Activated naive CD8-positive, alpha-beta T cell treated with anti-CD3 and anti-CD28 coated beads, Interleukin-2, amount 10 ng/mL, durations not matched to agents 7 days and 5 days (primary cell): ENCODE measurements around the gene FOXR1. TPM values are rescaled to one million over a fixed set of nuclear protein-coding genes. Genes with fewer than 3 reads are reported as not detected.

Source experiments
- ATAC-seq: fragments of 150-1000 bp; cut with Tn5 transposase; one replicate; pipeline ENCODE4 v1.10.0; 2021; ENCODE audit warnings: low read depth, moderate library complexity
- POLR2A ChIA-PET: fragments of 350-600 bp; sonication (Branson Sonifier 250); formaldehyde crosslinking; loops from one replicate; lab custom pipeline; 2021; ENCODE audit warnings: antibody characterized with exemption; lab: Charles Lee
- DNase-seq: peaks from one replicate; pipeline ENCODE4 v3.0.0; 2021
- H3K27ac Mint-ChIP-seq: one replicate; pipeline ENCODE4 v1.8.0; 2022; ENCODE audit warnings: mild to moderate bottlenecking, mixed read lengths
- H3K27me3 Mint-ChIP-seq: one replicate; pipeline ENCODE4 v1.8.0; 2022; ENCODE audit warnings: mild to moderate bottlenecking, moderate library complexity, mixed read lengths
- H3K36me3 Mint-ChIP-seq: one replicate; pipeline ENCODE4 v1.8.0; 2021; ENCODE audit warnings: mild to moderate bottlenecking, mixed read lengths
- H3K4me1 Mint-ChIP-seq: one replicate; pipeline ENCODE4 v1.8.0; 2021; ENCODE audit warnings: mixed read lengths
- H3K4me3 Mint-ChIP-seq: one replicate; pipeline ENCODE4 v1.8.0; 2022; ENCODE audit warnings: mild to moderate bottlenecking, moderate library complexity, mixed read lengths
- H3K9me3 Mint-ChIP-seq: one replicate; pipeline ENCODE4 v1.8.0; 2021; ENCODE audit warnings: mixed read lengths
- microRNA-seq: library from miRNA; unstranded; fragments of <30 nt; microRNA quantifications from one replicate; pipeline ENCODE4 v1.2.0, GENCODE V29; 2022
- total RNA-seq, 2 experiments: library from RNA; stranded (reverse); gene quantifications; one replicate each; pipeline ENCODE4 v1.2.3, GENCODE V29; 2021

FOXR1 gene
- total RNA-seq, 2 experiments from 2014 or later, result not detected

GRCh38 chr11:119027561-119028345 lies 56.2 kb downstream of the FOXR1 start:
- Mint-ChIP-seq H3K36me3 (peaks cover 20% of the 10 kb centered on the region), H3K27me3 (no peaks in the 10 kb centered on the region), H3K27ac (no peak overlapping the region), H3K4me3 (no peak overlapping the region), H3K9me3 (no peaks in the 10 kb centered on the region), H3K4me1 (peaks cover 34% of the 10 kb centered on the region)
- POLR2A ChIA-PET, result interaction anchor here (0.6 kb wide), 1 partner anchor 25 kb away, joined by 5 read pairs; no protein-coding TSS in a partner anchor
- DNase-seq, result no peak
- ATAC-seq, result no peak

- no peaks in the 10 kb centered on the region for H3K9me3 Mint-ChIP-seq
- ATAC-seq, result no peak
- peaks cover 15% of the 10 kb centered on the region for H3K36me3 Mint-ChIP-seq
- no peak overlapping the region for H3K4me3 Mint-ChIP-seq
- H3K27me3 Mint-ChIP-seq, result no peaks in the 10 kb centered on the region
- DNase-seq, result no peak
- no peak overlapping the region for H3K27ac Mint-ChIP-seq
- H3K4me1 Mint-ChIP-seq, result peaks cover 32% of the 10 kb centered on the region
- POLR2A ChIA-PET, result no interaction called here
Observed at GRCh38 chr11:119028346-119029068, 56.9 kb downstream of the FOXR1 start.

GRCh38 chr11:119029069-119029339 lies 57.4 kb downstream of the FOXR1 start:
- H3K4me1 Mint-ChIP-seq, result peaks cover 29% of the 10 kb centered on the region
- peak overlapping the region; percentile 79 for H3K4me3 Mint-ChIP-seq

GRCh38 chr11:119029340-119030028 lies 57.9 kb downstream of the FOXR1 start:
- no peaks in the 10 kb centered on the region for H3K27me3 Mint-ChIP-seq
- peak; percentile 1 for ATAC-seq
- POLR2A ChIA-PET, result interaction anchor here (0.5 to 2.5 kb wide), 8 partner anchors 12 to 425 kb away, joined by 3 to 23 read pairs (median 4); partner anchors contain the start of genes RPS25, TRAPPC4 and VPS11

More at GRCh38 chr11:119029069-119029339, 57.4 kb downstream of the FOXR1 start:
- Mint-ChIP-seq H3K9me3 (no peaks in the 10 kb centered on the region), H3K36me3 (peaks cover 14% of the 10 kb centered on the region), H3K27ac (peak overlapping the region; percentile 68), H3K27me3 (no peaks in the 10 kb centered on the region)
- DNase-seq (no peak), ATAC-seq (no peak)
- POLR2A ChIA-PET, result interaction anchor here (0.5 to 2.3 kb wide), 4 partner anchors 24 to 241 kb away, joined by 3 to 8 read pairs (median 4); partner anchors contain the start of gene VPS11

GRCh38 chr11:119030029-119030328 lies 58.4 kb downstream of the FOXR1 start:
- H3K27me3 Mint-ChIP-seq, result no peaks in the 10 kb centered on the region
- peaks cover 8% of the 10 kb centered on the region for H3K36me3 Mint-ChIP-seq
- no peaks in the 10 kb centered on the region for H3K9me3 Mint-ChIP-seq
- H3K4me3 Mint-ChIP-seq, result peak overlapping the region; percentile 79
- ATAC-seq, result peak; percentile 6
- DNase-seq, result no peak
- peaks cover 22% of the 10 kb centered on the region for H3K4me1 Mint-ChIP-seq
- H3K27ac Mint-ChIP-seq, result peak overlapping the region; percentile 68
- POLR2A ChIA-PET, result interaction anchor here (0.6 to 2.5 kb wide), 10 partner anchors 12 to 598 kb away, joined by 3 to 23 read pairs (median 4); partner anchors contain the start of genes CENATAC, RPS25, TRAPPC4 and VPS11

More at GRCh38 chr11:119029340-119030028, 57.9 kb downstream of the FOXR1 start:
- Mint-ChIP-seq H3K36me3 (peaks cover 11% of the 10 kb centered on the region), H3K4me1 (peaks cover 26% of the 10 kb centered on the region), H3K4me3 (peak overlapping the region; percentile 79), H3K27ac (peak overlapping the region; percentile 68), H3K9me3 (no peaks in the 10 kb centered on the region)
- DNase-seq, result no peak

GRCh38 chr11:119030329-119031047 lies 58.9 kb downstream of the FOXR1 start, which contains the start of gene SLC37A4:
Gene SLC37A4 (minus strand): TSS chr11:119030877.
- H3K4me1 Mint-ChIP-seq, result peaks cover 17% of the 10 kb centered on the region
- peaks cover 5% of the 10 kb centered on the region for H3K36me3 Mint-ChIP-seq
- H3K27ac Mint-ChIP-seq, result peak within 1 kb of the TSS; percentile 68
- POLR2A ChIA-PET, result interaction anchor here (0.6 to 2.5 kb wide), 12 partner anchors 10 to 599 kb away, joined by 3 to 23 read pairs (median 4); partner anchors contain the start of genes CENATAC, RPS25, TRAPPC4 and VPS11
- H3K9me3 Mint-ChIP-seq, result no peaks in the 10 kb centered on the region
- no peaks in the 10 kb centered on the region for H3K27me3 Mint-ChIP-seq
- peak within 1 kb of the TSS; percentile 79 for H3K4me3 Mint-ChIP-seq
- DNase-seq (peak; percentile 99), ATAC-seq (peak; percentile 92)

Small RNAs within 50 kb of the gene (microRNA-seq; reads per million reads assigned to microRNA genes)
- not detected for gene MIR3656

Other genes with a start within 250 kb of the FOXR1 start
- gene DDX6, start 180.6 kb upstream of the FOXR1 start, total RNA-seq, result 100 to 1,000 TPM; 193 to 212 TPM
- gene CXCR5, start 87.9 kb upstream of the FOXR1 start, total RNA-seq, result 1 to 10 TPM; 1.9 to 2.2 TPM
- 100 to 1,000 TPM; 116 to 128 TPM for gene BCL9L, start 45.8 kb upstream of the FOXR1 start, total RNA-seq
- gene UPK2, start 15.5 kb upstream of the FOXR1 start, total RNA-seq, result under 1 TPM in 1 of 2 experiments, not detected in 1; 0.44 TPM
- gene CENATAC, start 26.4 kb downstream of the FOXR1 start, total RNA-seq, result 10 to 100 TPM; 66.8 to 74.2 TPM
- gene RPS25, start 46.6 kb downstream of the FOXR1 start, total RNA-seq, result 1,000 to 10,000 TPM; 1,397 to 1,460 TPM
- gene TRAPPC4, start 47.0 kb downstream of the FOXR1 start, total RNA-seq, result 10 to 100 TPM; 80.5 to 84.4 TPM
- 10 to 100 TPM; 20.3 to 23.9 TPM for gene SLC37A4, start 59.1 kb downstream of the FOXR1 start, total RNA-seq
- 10 to 100 TPM; 76.5 to 83.1 TPM for gene HYOU1, start 85.4 kb downstream of the FOXR1 start, total RNA-seq
- gene VPS11, start 96.1 kb downstream of the FOXR1 start, total RNA-seq, result 10 to 100 TPM; 41.2 to 46.2 TPM
- 10 to 100 TPM; 18.0 to 18.8 TPM for gene HMBS, start 113.1 kb downstream of the FOXR1 start, total RNA-seq
- 10 to 100 TPM; 43.2 to 56.1 TPM for gene DPAGT1, start 130.1 kb downstream of the FOXR1 start, total RNA-seq
- gene C2CD2L, start 135.6 kb downstream of the FOXR1 start, total RNA-seq, result 10 to 100 TPM; 32.2 to 32.6 TPM
- 10 to 100 TPM; 52.4 to 52.6 TPM for gene HINFP, start 149.8 kb downstream of the FOXR1 start, total RNA-seq
- gene ABCG4, start 177.3 kb downstream of the FOXR1 start, total RNA-seq, result not detected
- 10 to 100 TPM; 20.7 to 25.2 TPM for gene NLRX1, start 197.0 kb downstream of the FOXR1 start, total RNA-seq
- under 1 TPM in 1 of 2 experiments, not detected in 1; 0.30 TPM for gene NHERF4, start 213.7 kb downstream of the FOXR1 start, total RNA-seq
- gene CBL, start 234.6 kb downstream of the FOXR1 start, total RNA-seq, result 10 to 100 TPM; 45.1 to 45.2 TPM